HepG2 (cell line): ENCODE results near the gene FANCL. TPM values are rescaled to one million over a fixed set of nuclear protein-coding genes. Genes with fewer than 3 reads are reported as not detected.

Experiments
- ATAC-seq: fragments of 200-7000 bp; cut with Tn5 transposase; 3 replicates; pipeline ENCODE4 v1.9.1; 2020; ENCODE audit warnings: mild to moderate bottlenecking, moderate library complexity
- BruUV-seq: library from RNA; stranded (reverse); fragments of 400-500 nt; replicated peaks from 2 replicates; lab custom pipeline; 2021; lab: Mats Ljungman, UMichigan
- CTCF ChIA-PET: fragments of 300-600 bp; formaldehyde crosslinking; extraction: SDS; loops from one replicate; lab custom pipeline; 2021; ENCODE audit warnings: low total read pairs, inconsistent platforms, low intra/inter-chr PET ratio; lab: Yijun Ruan, JAX
- POLR2A ChIA-PET: fragments of 350-600 bp; sonication (Branson Sonifier 250); formaldehyde crosslinking; loops from one replicate; lab custom pipeline; 2020; ENCODE audit warnings: antibody characterized with exemption, inconsistent platforms; lab: Yijun Ruan, JAX
- DNase-seq: peaks from one replicate; pipeline ENCODE4 v3.0.0-alpha.2; 2015; ENCODE audit warnings: low spot score
- FAIRE-seq: peaks from 3 replicates; lab custom pipeline; 2011; peaks lifted over from hg19 to GRCh38; lab: Jason Lieb, UNC
- H2AFZ ChIP-seq: one replicate; pipeline ENCODE4 v1.6.1; 2011; ENCODE audit warnings: low read length, inconsistent platforms
- H3K27ac ChIP-seq: fragments of 300-600 bp; 3 replicates; pipeline ENCODE4 v1.8.0; 2011; ENCODE audit warnings: mixed run types, mild to moderate bottlenecking, mixed read lengths, low read length, inconsistent platforms; ENCODE audit not compliant: insufficient read depth; ENCODE audit errors: extremely low read length
- H3K27me3 ChIP-seq, 2 experiments: fragments of 200-600 bp in 1 of 2; 2 replicates in 1 of 2; 3 replicates in 1 of 2; pipeline versions ENCODE4 v1.6.0 to v1.8.0; 2011; ENCODE audit warnings: low read length in 2 of 2, mild to moderate bottlenecking in 2 of 2, moderate library complexity in 2 of 2, inconsistent platforms in 1 of 2; ENCODE audit not compliant: insufficient read depth in 2 of 2, control insufficient read depth in 1 of 2
- H3K36me3 ChIP-seq, 2 experiments: fragments of 200-600 bp in 1 of 2; replicated peaks in 1 of 2; 2 replicates in 1 of 2; 3 replicates in 1 of 2; pipeline versions ENCODE4 v1.5.1 to v1.8.0; 2011; ENCODE audit warnings: low read length in 2 of 2, inconsistent platforms in 1 of 2; ENCODE audit not compliant: insufficient read depth in 2 of 2, control insufficient read depth in 1 of 2
- H3K4me1 ChIP-seq: 2 replicates; pipeline ENCODE4 v1.5.1; 2012; ENCODE audit warnings: low read length, inconsistent platforms; ENCODE audit not compliant: insufficient read depth
- H3K4me2 ChIP-seq: 2 replicates; pipeline ENCODE4 v1.6.0; 2011; ENCODE audit warnings: low read depth, low read length, inconsistent platforms
- H3K4me3 ChIP-seq, 3 experiments: fragments of 200-600 bp in 1 of 3; sonication (generic), shearing (Covaris generic) in 1 of 3; replicated peaks in 1 of 3; 2 replicates each; pipeline ENCODE4 v1.5.1; 2011 to 2016; ENCODE audit warnings: low read length in 3 of 3, inconsistent platforms in 2 of 3, low read depth in 2 of 3, mild to moderate bottlenecking in 2 of 3, control low read depth in 1 of 3, mixed read lengths in 1 of 3; ENCODE audit not compliant: insufficient read depth in 1 of 3
- H3K79me2 ChIP-seq: one replicate; pipeline ENCODE4 v1.6.1; 2011; ENCODE audit warnings: low read length, inconsistent platforms; ENCODE audit not compliant: insufficient read depth
- H3K9ac ChIP-seq: 2 replicates; pipeline ENCODE4 v1.6.0; 2011; ENCODE audit warnings: mild to moderate bottlenecking, low read depth, low read length, inconsistent platforms; ENCODE audit not compliant: insufficient read depth
- H3K9me3 ChIP-seq: 2 replicates; pipeline ENCODE4 v1.5.1; 2012; ENCODE audit warnings: mild to moderate bottlenecking, low read length
- H4K20me1 ChIP-seq: 2 replicates; pipeline ENCODE4 v1.6.0; 2011; ENCODE audit warnings: inconsistent platforms, mild to moderate bottlenecking, low read length, moderate library complexity; ENCODE audit not compliant: insufficient read depth
- CC2D1A ChIP-seq: sonication (generic); formaldehyde crosslinking; IDR thresholded peaks from 2 replicates; pipeline ENCODE4 v1.8.1; 2023; ENCODE audit warnings: mild to moderate bottlenecking, missing genetic modification reagents
- FOXA3 ChIP-seq: IDR thresholded peaks from 2 replicates; pipeline ENCODE4 v1.6.1; 2016; ENCODE audit warnings: missing genetic modification reagents, missing compliant biosample characterization
- FOXP1 ChIP-seq, 2 experiments: fragments of 450-650 bp in 1 of 2; IDR thresholded peaks; 2 replicates each; pipeline ENCODE4 v1.6.1; 2017 to 2018; ENCODE audit warnings: antibody characterized with exemption in 1 of 2
- GATAD2A ChIP-seq: IDR thresholded peaks from 2 replicates; pipeline ENCODE4 v1.6.1; 2016
- HMG20A ChIP-seq: IDR thresholded peaks from 2 replicates; pipeline ENCODE4 v1.6.1; 2016; ENCODE audit warnings: borderline replicate concordance
- KAT2B ChIP-seq: fragments of 150-350 bp; IDR thresholded peaks from 2 replicates; pipeline ENCODE4 v1.6.1; 2014; ENCODE audit warnings: low read depth, low read length, borderline replicate concordance
- MXD4 ChIP-seq: IDR thresholded peaks from 2 replicates; pipeline ENCODE4 v1.6.1; 2016; ENCODE audit warnings: mild to moderate bottlenecking, missing biosample characterization, missing genetic modification reagents
- SSRP1 ChIP-seq: IDR thresholded peaks from 2 replicates; pipeline ENCODE4 v1.6.1; 2016; ENCODE audit warnings: control low read depth
- YY1 ChIP-seq: IDR thresholded peaks from 2 replicates; pipeline ENCODE4 v1.6.1; 2011; ENCODE audit warnings: low read length, low read depth, moderate library complexity, mild to moderate bottlenecking; ENCODE audit not compliant: insufficient read depth, insufficient replicate concordance
- ZFP36L1 ChIP-seq: sonication (generic); formaldehyde crosslinking; IDR thresholded peaks from 2 replicates; pipeline ENCODE4 v1.8.0; 2022; ENCODE audit warnings: mild to moderate bottlenecking, missing genetic modification reagents, moderate library complexity
- ZMYM4 ChIP-seq: sonication (generic); formaldehyde crosslinking; IDR thresholded peaks from 2 replicates; pipeline ENCODE4 v1.8.1; 2023; ENCODE audit warnings: mild to moderate bottlenecking, missing genetic modification reagents
- ZNF335 ChIP-seq: sonication (generic); formaldehyde crosslinking; IDR thresholded peaks from 2 replicates; pipeline ENCODE4 v1.4.0; 2020; ENCODE audit warnings: missing genetic modification reagents
- ZNF564 ChIP-seq: sonication (generic); formaldehyde crosslinking; IDR thresholded peaks from 2 replicates; pipeline ENCODE4 v1.8.1; 2023; ENCODE audit warnings: mild to moderate bottlenecking, missing genetic modification reagents
- ZNF598 ChIP-seq: sonication (generic); formaldehyde crosslinking; IDR thresholded peaks from 2 replicates; pipeline ENCODE4 v1.5.1; 2020; ENCODE audit warnings: mild to moderate bottlenecking, missing genetic modification reagents, borderline replicate concordance
- ZNF605 ChIP-seq: sonication (generic); formaldehyde crosslinking; IDR thresholded peaks from 2 replicates; pipeline ENCODE4 v1.8.0; 2022; ENCODE audit warnings: mild to moderate bottlenecking, missing genetic modification reagents
- WGBS: methylation state at CpG from one replicate; pipeline ENCODE4 v1.1.6; 2017; ENCODE audit warnings: low lambda C conversion rate; 5-methylcytosine and 5-hydroxymethylcytosine counted together
- in situ Hi-C: cut with HindIII; loops from 2 replicates; pipeline ENCODE4 v1.10.0; 2017; ENCODE audit warnings: low pct_unique_long_range_greater_than_20kb; ENCODE audit not compliant: extremely low pct_ligation_motif_present
- intact Hi-C: fragments of 100-400 bp; cut with micrococcal nuclease; formaldehyde crosslinking; loops from one replicate; pipeline ENCODE4 v1.10.0; 2022; ENCODE audit not compliant: unreplicated experiment
- polyA plus RNA-seq, 8 experiments: library from polyadenylated mRNA; depleted of rRNA in 3 of 8; stranded (reverse) in 7 of 8; unstranded in 1 of 8; fragments of >200 nt; fragmentation: Illumina TruSeq in 4 of 8; extraction: Trizol in 4 of 8; gene quantifications; 2 replicates each; pipeline versions ENCODE4 v1.2.1 to v1.2.3, GENCODE V29; 2011 to 2016; ENCODE audit warnings: low read depth in 4 of 8, missing spikeins in 1 of 8, mixed read lengths in 1 of 8; ENCODE audit not compliant: insufficient read depth in 1 of 8
- total RNA-seq, 5 experiments: library from RNA; depleted of rRNA; stranded (reverse); fragments of >200 nt; fragmentation: Illumina TruSeq; extraction: Trizol; gene quantifications; 2 replicates each; pipeline ENCODE4 v1.2.3, GENCODE V29; 2016; ENCODE audit warnings: low read depth in 1 of 5
- TF ChIP-seq, protein P1 (sequence below): sonication (generic); formaldehyde crosslinking; conservative IDR thresholded peaks from 2 replicates; pipeline ENCODE4 v1.4.0; 2020; ENCODE audit warnings: mild to moderate bottlenecking, missing genetic modification reagents, moderate library complexity
- TF ChIP-seq, protein P2 (sequence below): IDR thresholded peaks from 2 replicates; pipeline ENCODE4 v1.6.1; 2016; ENCODE audit warnings: low read depth

FANCL gene
- total and polyA plus RNA-seq, 2 of the 13 experiments (the other 11 are each of a cell fraction or from before 2014, with no cell fraction given): 40.7 to 66.8 TPM

DNA sequence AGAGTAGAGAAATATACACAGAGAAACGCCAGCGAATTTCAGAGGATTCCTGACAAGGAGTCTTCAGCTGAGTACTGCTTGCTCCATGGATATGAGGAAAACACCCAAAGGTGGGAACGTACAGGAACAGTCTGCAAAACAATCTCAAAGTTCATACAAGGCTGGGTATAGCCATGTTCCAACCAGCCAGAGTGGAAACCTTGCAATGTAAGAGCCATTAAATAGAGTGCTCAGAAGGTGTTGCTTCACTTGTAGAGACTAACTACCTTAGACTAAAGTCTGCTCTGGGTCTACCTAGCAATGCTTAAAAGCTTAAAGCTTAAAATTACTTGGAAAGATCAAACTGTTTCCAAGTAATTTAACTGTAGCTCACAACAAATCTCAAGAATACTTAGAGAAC lies 6.0 kb downstream of the FANCL start (continued):
- TF ChIP-seq ZNF605 (CRISPR knock-in tag): no peak
- no peak for TF ChIP-seq ZNF598 (CRISPR knock-in tag)
- TF ChIP-seq SSRP1 (CRISPR knock-in tag): no peak
- no peak for TF ChIP-seq MXD4 (CRISPR knock-in tag)
- TF ChIP-seq ZNF564: no peak

DNA sequence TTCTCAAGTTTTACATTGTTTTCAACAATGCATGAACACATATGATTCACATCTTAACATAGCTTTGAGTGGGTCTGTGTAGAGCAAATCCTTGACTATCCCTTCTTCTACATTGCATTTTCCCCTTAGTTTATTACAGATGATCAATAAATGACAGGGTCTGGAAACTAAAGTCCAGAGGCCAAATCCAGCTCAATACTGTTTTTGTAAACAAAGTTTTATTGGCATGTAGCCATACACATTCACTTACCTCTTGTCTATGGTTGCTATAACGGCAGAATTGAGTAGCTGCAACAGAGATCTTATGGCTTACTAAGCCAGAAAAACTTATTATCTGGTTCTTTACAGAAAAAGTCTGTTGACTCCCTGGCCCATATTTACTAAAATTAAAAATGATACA lies 12.8 kb downstream of the FANCL start:
- intact Hi-C loops: no loop called here
- Histone ChIP-seq H3K79me2 (peaks cover 40% of the 10 kb centered on the region), H3K4me3 (no peak overlapping the region), H3K4me1 (peaks cover 18% of the 10 kb centered on the region), H3K9me3 (no peaks in the 10 kb centered on the region), H3K36me3 (peaks cover 6 to 28% of the 10 kb centered on the region in 2 experiments), H3K27me3 (no peaks in the 10 kb centered on the region), H3K27ac (no peak overlapping the region), H3K9ac (no peak overlapping the region), H4K20me1 (no peaks in the 10 kb centered on the region), H2AFZ (no peak overlapping the region), H3K4me2 (no peak overlapping the region)
- ATAC-seq (peak; percentile 55; the same call in 2 of the 3 replicates), DNase-seq (no peak), FAIRE-seq (no peak)
- ChIA-PET POLR2A (interaction anchor here (0.8 kb wide), 1 partner anchor 13 kb away, joined by 3 read pairs; the partner anchor contains the start of gene FANCL), CTCF (no interaction called here)
- 96% methylated on average over 1 of the region's 1 CpG for WGBS
- in situ Hi-C loops: no loop called here
- no TSS peak for BruUV-seq
- peak; percentile 10; the same call in 1 of the 2 replicates for TF ChIP-seq HMG20A (CRISPR knock-in tag)
- TF ChIP-seq, protein P1, sequence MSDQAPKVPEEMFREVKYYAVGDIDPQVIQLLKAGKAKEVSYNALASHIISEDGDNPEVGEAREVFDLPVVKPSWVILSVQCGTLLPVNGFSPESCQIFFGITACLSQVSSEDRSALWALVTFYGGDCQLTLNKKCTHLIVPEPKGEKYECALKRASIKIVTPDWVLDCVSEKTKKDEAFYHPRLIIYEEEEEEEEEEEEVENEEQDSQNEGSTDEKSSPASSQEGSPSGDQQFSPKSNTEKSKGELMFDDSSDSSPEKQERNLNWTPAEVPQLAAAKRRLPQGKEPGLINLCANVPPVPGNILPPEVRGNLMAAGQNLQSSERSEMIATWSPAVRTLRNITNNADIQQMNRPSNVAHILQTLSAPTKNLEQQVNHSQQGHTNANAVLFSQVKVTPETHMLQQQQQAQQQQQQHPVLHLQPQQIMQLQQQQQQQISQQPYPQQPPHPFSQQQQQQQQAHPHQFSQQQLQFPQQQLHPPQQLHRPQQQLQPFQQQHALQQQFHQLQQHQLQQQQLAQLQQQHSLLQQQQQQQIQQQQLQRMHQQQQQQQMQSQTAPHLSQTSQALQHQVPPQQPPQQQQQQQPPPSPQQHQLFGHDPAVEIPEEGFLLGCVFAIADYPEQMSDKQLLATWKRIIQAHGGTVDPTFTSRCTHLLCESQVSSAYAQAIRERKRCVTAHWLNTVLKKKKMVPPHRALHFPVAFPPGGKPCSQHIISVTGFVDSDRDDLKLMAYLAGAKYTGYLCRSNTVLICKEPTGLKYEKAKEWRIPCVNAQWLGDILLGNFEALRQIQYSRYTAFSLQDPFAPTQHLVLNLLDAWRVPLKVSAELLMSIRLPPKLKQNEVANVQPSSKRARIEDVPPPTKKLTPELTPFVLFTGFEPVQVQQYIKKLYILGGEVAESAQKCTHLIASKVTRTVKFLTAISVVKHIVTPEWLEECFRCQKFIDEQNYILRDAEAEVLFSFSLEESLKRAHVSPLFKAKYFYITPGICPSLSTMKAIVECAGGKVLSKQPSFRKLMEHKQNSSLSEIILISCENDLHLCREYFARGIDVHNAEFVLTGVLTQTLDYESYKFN (CRISPR knock-in tag): peak; percentile 63
- no peak for TF ChIP-seq CC2D1A (CRISPR knock-in tag)
- TF ChIP-seq FOXP1 (IDR thresholded peaks at IDR 0.05): no peak
- peak; percentile 38; the same call in 1 of the 2 replicates for TF ChIP-seq FOXP1 (CRISPR knock-in tag; IDR thresholded peaks at IDR 0.05)
- peak; percentile 52; the same call in 1 of the 2 replicates for TF ChIP-seq FOXA3
- no peak for TF ChIP-seq ZFP36L1
- TF ChIP-seq, protein P2, sequence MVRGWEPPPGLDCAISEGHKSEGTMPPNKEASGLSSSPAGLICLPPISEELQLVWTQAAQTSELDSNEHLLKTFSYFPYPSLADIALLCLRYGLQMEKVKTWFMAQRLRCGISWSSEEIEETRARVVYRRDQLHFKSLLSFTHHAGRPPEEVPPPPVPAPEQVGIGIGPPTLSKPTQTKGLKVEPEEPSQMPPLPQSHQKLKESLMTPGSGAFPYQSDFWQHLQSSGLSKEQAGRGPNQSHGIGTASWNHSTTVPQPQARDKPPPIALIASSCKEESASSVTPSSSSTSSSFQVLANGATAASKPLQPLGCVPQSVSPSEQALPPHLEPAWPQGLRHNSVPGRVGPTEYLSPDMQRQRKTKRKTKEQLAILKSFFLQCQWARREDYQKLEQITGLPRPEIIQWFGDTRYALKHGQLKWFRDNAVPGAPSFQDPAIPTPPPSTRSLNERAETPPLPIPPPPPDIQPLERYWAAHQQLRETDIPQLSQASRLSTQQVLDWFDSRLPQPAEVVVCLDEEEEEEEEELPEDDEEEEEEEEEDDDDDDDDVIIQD (CRISPR knock-in tag): peak; percentile 81; the same call in 1 of the 2 replicates
- peak; percentile 67 for TF ChIP-seq GATAD2A
- TF ChIP-seq KAT2B: peak; percentile 72; the same call in 1 of the 2 replicates
- peak; percentile 31; the same call in 1 of the 2 replicates for TF ChIP-seq ZMYM4 (CRISPR knock-in tag)
- no peak for TF ChIP-seq YY1
- TF ChIP-seq ZNF335 (CRISPR knock-in tag): no peak
